GM19467 (cell line): Measurements from ENCODE around the gene GRHL3.

Source experiments
- ATAC-seq: cut with Tn5 transposase; IDR thresholded peaks from one replicate; pipeline ENCODE4 v1.9.1; 2021; ENCODE audit warnings: mild to moderate bottlenecking, moderate library complexity; ENCODE audit not compliant: unreplicated experiment

GRHL3 gene

GRCh38 chr1:24340770-24341169 lies 21.6 kb downstream of the GRHL3 start:
- no peak for ATAC-seq

- ATAC-seq = no peak
Observed at GRCh38 chr1:24341260-24341659, 22.1 kb downstream of the GRHL3 start.

- ATAC-seq = no peak
Observed at GRCh38 chr1:24343412-24344089, 24.4 kb downstream of the GRHL3 start.

- no peak for ATAC-seq
Observed at GRCh38 chr1:24344090-24344742, 25.1 kb downstream of the GRHL3 start.

GRCh38 chr1:24345334-24345733 lies 26.2 kb downstream of the GRHL3 start:
- no peak for ATAC-seq

GRCh38 chr1:24347159-24347934 lies 28.2 kb downstream of the GRHL3 start:
- no peak for ATAC-seq

GRCh38 chr1:24348196-24348595 lies 29.0 kb downstream of the GRHL3 start:
- no peak for ATAC-seq

GRCh38 chr1:24349891-24350290 lies 30.7 kb downstream of the GRHL3 start:
- ATAC-seq = no peak

GRCh38 chr1:24351247-24351646 lies 32.1 kb downstream of the GRHL3 start:
- ATAC-seq = no peak

- no peak for ATAC-seq
Observed at GRCh38 chr1:24351918-24352627, 32.9 kb downstream of the GRHL3 start.

- no peak for ATAC-seq
Observed at GRCh38 chr1:24353292-24353891, 34.2 kb downstream of the GRHL3 start.

GRCh38 chr1:24355466-24355865 lies 36.3 kb downstream of the GRHL3 start:
- no peak for ATAC-seq

GRCh38 chr1:24357038-24357437 lies 37.9 kb downstream of the GRHL3 start:
- no peak for ATAC-seq

GRCh38 chr1:24360681-24361080 lies 41.5 kb downstream of the GRHL3 start:
- ATAC-seq = no peak

GRCh38 chr1:24361811-24362210 lies 42.7 kb downstream of the GRHL3 start:
- ATAC-seq = no peak

- ATAC-seq = no peak
Observed at GRCh38 chr1:24362396-24362795, 43.2 kb downstream of the GRHL3 start.

GRCh38 chr1:24362982-24363614 lies 43.9 kb downstream of the GRHL3 start:
- ATAC-seq = no peak

GRCh38 chr1:24363994-24364393 lies 44.8 kb downstream of the GRHL3 start:
- no peak for ATAC-seq

GRCh38 chr1:24364605-24364974 lies 45.4 kb downstream of the GRHL3 start:
- no peak for ATAC-seq

- no peak for ATAC-seq
Observed at GRCh38 chr1:24364975-24365678, 46.0 kb downstream of the GRHL3 start.
